Measurements from ENCODE around the gene STYXL1.

STYXL1 gene

DNA sequence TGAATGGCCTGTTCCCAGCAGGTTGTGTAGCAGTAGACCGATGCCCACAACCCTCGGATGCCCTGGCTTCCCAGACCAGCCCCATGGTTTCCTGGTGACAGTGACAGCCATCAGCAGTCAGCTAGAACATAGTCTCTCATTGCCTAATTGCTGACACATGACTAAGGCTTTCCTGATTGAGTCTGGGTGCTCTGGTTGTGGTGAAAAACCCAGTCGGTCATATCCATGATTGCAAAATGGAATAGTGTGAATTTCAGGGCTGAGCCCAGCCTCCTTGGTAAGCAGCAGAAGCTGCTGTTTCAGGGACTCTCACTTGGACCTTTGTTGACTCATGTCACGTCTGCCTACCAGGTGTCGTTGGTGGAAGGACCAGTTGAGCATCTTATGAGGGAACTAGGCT is 96.3 kb downstream of the STYXL1 start:
- no peak for DNase-seq

DNA sequence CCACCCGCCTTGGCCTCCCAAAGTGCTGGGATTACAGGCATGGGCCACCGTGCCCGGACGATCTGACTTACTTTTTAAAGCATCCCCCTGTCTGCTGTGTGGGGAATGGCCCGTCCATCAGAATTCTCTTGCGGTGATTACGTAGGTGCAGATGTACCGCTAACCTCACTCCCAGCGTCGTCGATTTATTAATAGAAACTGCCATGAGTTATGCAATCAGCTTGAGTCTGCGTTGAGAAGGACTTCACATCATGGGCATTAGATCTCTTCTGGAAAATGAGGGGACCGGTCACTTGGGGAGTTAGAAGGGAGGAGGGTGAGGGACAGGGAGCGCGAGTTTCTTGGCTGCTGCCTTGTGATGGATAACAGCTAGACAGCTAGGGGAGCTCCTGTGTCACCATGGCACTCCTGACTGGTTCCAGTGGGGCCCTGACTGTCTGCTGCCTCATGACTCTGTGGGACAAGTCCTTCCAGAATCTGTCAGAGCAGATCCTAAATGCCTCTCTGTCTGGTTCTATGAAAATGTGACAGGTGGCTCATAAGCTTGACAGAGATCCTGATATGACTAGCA is 97.6 kb downstream of the STYXL1 start:
- no peak for DNase-seq

DNA sequence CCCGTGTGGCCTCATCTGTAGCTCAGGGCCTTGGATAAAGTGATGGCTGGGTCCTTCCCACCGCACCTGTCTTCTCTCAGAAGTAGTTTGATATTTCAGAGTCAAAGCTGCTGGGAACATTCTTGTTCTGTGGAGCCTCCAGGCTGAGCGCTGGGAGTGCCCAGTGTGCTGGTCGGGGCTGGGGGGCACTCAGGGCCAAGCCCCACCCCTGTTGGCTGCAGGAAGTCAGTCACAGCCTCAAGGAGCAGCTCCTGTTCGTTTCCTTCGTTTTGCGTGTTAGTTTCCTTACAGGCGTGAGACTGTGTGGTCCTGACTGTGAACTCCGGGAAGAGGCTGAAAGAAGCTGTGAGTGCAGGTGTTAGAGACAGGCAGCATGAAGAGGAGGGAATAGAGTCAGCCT is 99.6 kb downstream of the STYXL1 start:
- DNase-seq, result no peak
